GM23338 (cell line): ENCODE data around the gene SLC6A12. TPM values are rescaled to one million over a fixed set of nuclear protein-coding genes. Genes with fewer than 3 reads are reported as not detected.

Source experiments
- ATAC-seq: fragments of 200-7000 bp; cut with Tn5 transposase; 3 replicates; pipeline ENCODE4 v1.9.1; 2020
- DNase-seq: peaks from one replicate; pipeline ENCODE4 v3.0.0-alpha.2; 2015; ENCODE audit warnings: low spot score
- H2AFZ ChIP-seq: fragments of 200-600 bp; sonication (generic); 2 replicates; pipeline ENCODE4 v1.8.0; 2016; ENCODE audit warnings: antibody characterized with exemption, mild to moderate bottlenecking, moderate library complexity
- H3F3A ChIP-seq: fragments of 200-600 bp; sonication (generic); replicated peaks from 2 replicates; pipeline ENCODE4 v1.8.0; 2017; ENCODE audit warnings: antibody characterized with exemption, mixed run types, low read depth
- H3K27ac ChIP-seq: fragments of 200-600 bp; sonication (generic); 2 replicates; pipeline ENCODE4 v1.6.1; 2016; ENCODE audit warnings: low read depth
- H3K27me3 ChIP-seq: fragments of 200-600 bp; sonication (generic); 2 replicates; pipeline ENCODE4 v1.8.0; 2016; ENCODE audit warnings: mild to moderate bottlenecking, mixed run types, moderate library complexity; ENCODE audit not compliant: insufficient read depth
- H3K36me3 ChIP-seq: fragments of 200-600 bp; sonication (generic); 2 replicates; pipeline ENCODE4 v1.8.0; 2016; ENCODE audit warnings: mild to moderate bottlenecking; ENCODE audit not compliant: insufficient read depth
- H3K4me1 ChIP-seq: fragments of 200-600 bp; sonication (generic); 2 replicates; pipeline ENCODE4 v1.8.0; 2016; ENCODE audit warnings: mild to moderate bottlenecking, moderate library complexity; ENCODE audit not compliant: insufficient read depth
- H3K4me2 ChIP-seq: fragments of 200-600 bp; sonication (generic); 2 replicates; pipeline ENCODE4 v1.7.1; 2017; ENCODE audit warnings: mixed run types
- H3K4me3 ChIP-seq: fragments of 200-600 bp; sonication (generic); 2 replicates; pipeline ENCODE4 v1.6.1; 2016; ENCODE audit warnings: mixed run types
- H3K79me2 ChIP-seq: fragments of 200-600 bp; sonication (generic); replicated peaks from 2 replicates; pipeline ENCODE4 v1.8.0; 2017; ENCODE audit warnings: mild to moderate bottlenecking; ENCODE audit not compliant: insufficient read depth
- H3K9me2 ChIP-seq: fragments of 200-600 bp; sonication (generic); 2 replicates; pipeline ENCODE4 v1.8.0; 2017; ENCODE audit not compliant: insufficient read depth
- H4K20me1 ChIP-seq: fragments of 200-600 bp; sonication (generic); replicated peaks from 2 replicates; pipeline ENCODE4 v1.8.0; 2017; ENCODE audit warnings: mild to moderate bottlenecking; ENCODE audit not compliant: insufficient read depth
- H3K27ac Mint-ChIP-seq: 2 replicates; pipeline ENCODE4 v1.8.0; 2020; ENCODE audit warnings: inconsistent platforms, mild to moderate bottlenecking, moderate library complexity, mixed read lengths
- H3K27me3 Mint-ChIP-seq: 3 replicates; pipeline ENCODE4 v1.8.0; 2022; ENCODE audit warnings: low read depth, mild to moderate bottlenecking, moderate library complexity, mixed read lengths, inconsistent platforms; ENCODE audit not compliant: insufficient read depth, poor library complexity
- H3K36me3 Mint-ChIP-seq: 3 replicates; pipeline ENCODE4 v1.8.0; 2021; ENCODE audit warnings: low read depth, mild to moderate bottlenecking, inconsistent platforms, moderate library complexity, mixed read lengths
- H3K4me1 Mint-ChIP-seq: 3 replicates; pipeline ENCODE4 v1.8.0; 2020; ENCODE audit warnings: mild to moderate bottlenecking, inconsistent platforms, mixed read lengths
- H3K4me3 Mint-ChIP-seq: 3 replicates; pipeline ENCODE4 v1.8.0; 2021; ENCODE audit warnings: moderate library complexity, mild to moderate bottlenecking, inconsistent platforms, mixed read lengths
- H3K9me3 Mint-ChIP-seq: 3 replicates; pipeline ENCODE4 v1.8.0; 2020; ENCODE audit warnings: moderate library complexity, mild to moderate bottlenecking, inconsistent platforms, mixed read lengths
- CREB1 ChIP-seq: fragments of 250-450 bp; sonication (Bioruptor Pico); IDR thresholded peaks from 2 replicates; pipeline ENCODE4 v1.5.0; 2020; ENCODE audit warnings: low read depth, mild to moderate bottlenecking, moderate library complexity
- JUNB ChIP-seq: IDR thresholded peaks from one replicate; pipeline ENCODE4 v1.6.1; 2016; ENCODE audit warnings: antibody characterized with exemption; ENCODE audit not compliant: unreplicated experiment
- POLR2AphosphoS5 ChIP-seq: IDR thresholded peaks from 2 replicates; pipeline ENCODE4 v1.6.1; 2016; ENCODE audit warnings: antibody characterized with exemption, low read depth
- REST ChIP-seq: IDR thresholded peaks from one replicate; pipeline ENCODE4 v1.6.1; 2018; ENCODE audit warnings: antibody characterized with exemption; ENCODE audit not compliant: unreplicated experiment
- ZNF114 ChIP-seq: fragments of 250-450 bp; sonication (Bioruptor Pico); IDR thresholded peaks from 2 replicates; pipeline ENCODE4 v1.5.0; 2020; ENCODE audit warnings: mild to moderate bottlenecking, moderate library complexity
- polyA plus RNA-seq: library from polyadenylated mRNA; unstranded; fragments of >200 nt; fragmentation: Nextera tagmentation; extraction: Ambion mirVana; gene quantifications from 2 replicates; pipeline ENCODE4 v1.2.1, GENCODE V29; 2016
- total RNA-seq: library from RNA; depleted of rRNA; stranded (reverse); fragments of >200 nt; shearing (Covaris generic); gene quantifications from 2 replicates; pipeline ENCODE4 v1.2.3, GENCODE V29; 2014
- TF ChIP-seq, protein P1 (sequence below), 2 experiments: fragments of 200-600 bp in 1 of 2; sonication (generic) in 1 of 2; conservative IDR thresholded peaks; 2 replicates each; pipeline versions ENCODE4 v1.5.1 to v1.6.1; 2016 to 2017; ENCODE audit warnings: antibody characterized with exemption in 2 of 2, low read depth in 2 of 2, mild to moderate bottlenecking in 2 of 2, moderate library complexity in 1 of 2

SLC6A12 gene
- total and polyA plus RNA-seq, 2 experiments from 2014 or later = 0.56 TPM; not detected in 1

DNA sequence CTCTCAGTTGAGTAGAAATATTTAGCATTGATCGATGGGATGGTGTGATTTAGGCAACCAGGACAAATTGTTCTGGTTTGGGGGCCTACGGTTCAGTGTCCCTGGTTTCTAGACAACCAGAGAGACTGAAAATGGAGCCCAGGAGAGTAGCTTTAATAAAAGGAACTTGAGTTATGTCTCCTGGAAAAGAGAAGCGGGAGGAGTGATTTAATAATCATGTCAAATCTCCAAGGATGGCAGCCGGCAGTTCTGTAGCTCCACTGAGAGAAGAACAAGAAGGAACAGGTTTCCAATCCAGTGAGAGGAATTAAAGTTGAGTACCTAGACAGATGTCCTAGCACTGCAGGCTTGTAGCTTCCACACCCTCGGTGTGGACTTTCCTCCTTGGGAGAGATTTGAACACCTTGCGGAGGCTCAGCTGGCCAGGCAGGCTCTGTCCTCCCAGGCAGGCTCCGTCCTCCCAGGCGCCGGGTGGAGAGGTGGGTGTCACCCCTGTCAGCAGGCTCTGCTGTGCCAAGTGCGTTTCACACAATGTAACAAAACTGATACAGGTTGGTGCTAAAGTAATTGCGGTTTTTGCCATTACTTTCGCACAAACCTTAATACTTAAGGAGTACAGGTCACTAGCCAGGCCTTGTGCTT is 45.9 kb downstream of the SLC6A12 start (continued):
- TF ChIP-seq REST (no peak), CREB1 (CRISPR knock-in tag) (no peak), JUNB (no peak), POLR2AphosphoS5 (no peak)

DNA sequence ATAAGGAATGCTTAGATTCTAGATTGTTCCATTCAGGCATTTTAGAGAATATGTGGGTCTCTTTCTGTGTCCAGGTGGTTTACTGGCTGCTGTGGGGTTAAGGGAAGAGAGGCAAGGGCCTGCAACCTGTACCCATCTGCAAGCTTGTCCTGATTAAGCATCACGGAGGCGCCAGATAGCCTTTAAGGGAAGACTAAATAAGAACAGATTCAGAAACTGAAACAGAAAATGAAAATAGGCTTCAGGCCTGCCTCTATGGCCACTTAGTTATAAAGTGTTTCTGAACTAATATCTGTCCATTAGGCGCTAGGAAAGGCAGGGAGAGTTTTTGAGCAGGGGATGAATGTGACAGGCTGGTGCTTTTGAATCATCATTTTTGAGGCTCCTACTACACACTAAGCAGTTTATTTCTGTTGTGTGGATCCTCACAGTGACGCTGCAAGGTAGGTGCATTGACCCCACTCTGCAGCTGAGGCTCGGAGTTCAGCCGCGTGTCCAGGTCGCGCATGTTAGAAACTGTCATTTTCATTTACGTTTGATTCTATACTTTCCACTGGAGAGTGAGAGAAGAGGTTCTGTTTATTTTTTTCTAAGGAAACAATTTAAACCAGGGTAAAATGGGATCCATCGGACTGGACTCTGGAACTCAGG is 47.4 kb downstream of the SLC6A12 start:
- Histone ChIP-seq H4K20me1 (no peaks in the 10 kb centered on the region; the same call in 1 of the 2 replicates), H3F3A (no peaks in the 10 kb centered on the region), H3K27me3 (no peaks in the 10 kb centered on the region), H3K4me1 (peaks cover 14% of the 10 kb centered on the region; the same call in 1 of the 2 replicates), H3K4me2 (no peak overlapping the region), H3K36me3 (no peaks in the 10 kb centered on the region), H3K27ac (no peak overlapping the region), H3K9me2 (no peaks in the 10 kb centered on the region), H3K79me2 (no peaks in the 10 kb centered on the region), H3K4me3 (no peak overlapping the region), H2AFZ (no peak overlapping the region)
- peaks cover 53% of the 10 kb centered on the region for H3K4me1 Mint-ChIP-seq
- H3K36me3 Mint-ChIP-seq = no peaks in the 10 kb centered on the region; the same call in 2 of the 3 replicates
- no peak overlapping the region for H3K4me3 Mint-ChIP-seq
- TF ChIP-seq, protein P1, sequence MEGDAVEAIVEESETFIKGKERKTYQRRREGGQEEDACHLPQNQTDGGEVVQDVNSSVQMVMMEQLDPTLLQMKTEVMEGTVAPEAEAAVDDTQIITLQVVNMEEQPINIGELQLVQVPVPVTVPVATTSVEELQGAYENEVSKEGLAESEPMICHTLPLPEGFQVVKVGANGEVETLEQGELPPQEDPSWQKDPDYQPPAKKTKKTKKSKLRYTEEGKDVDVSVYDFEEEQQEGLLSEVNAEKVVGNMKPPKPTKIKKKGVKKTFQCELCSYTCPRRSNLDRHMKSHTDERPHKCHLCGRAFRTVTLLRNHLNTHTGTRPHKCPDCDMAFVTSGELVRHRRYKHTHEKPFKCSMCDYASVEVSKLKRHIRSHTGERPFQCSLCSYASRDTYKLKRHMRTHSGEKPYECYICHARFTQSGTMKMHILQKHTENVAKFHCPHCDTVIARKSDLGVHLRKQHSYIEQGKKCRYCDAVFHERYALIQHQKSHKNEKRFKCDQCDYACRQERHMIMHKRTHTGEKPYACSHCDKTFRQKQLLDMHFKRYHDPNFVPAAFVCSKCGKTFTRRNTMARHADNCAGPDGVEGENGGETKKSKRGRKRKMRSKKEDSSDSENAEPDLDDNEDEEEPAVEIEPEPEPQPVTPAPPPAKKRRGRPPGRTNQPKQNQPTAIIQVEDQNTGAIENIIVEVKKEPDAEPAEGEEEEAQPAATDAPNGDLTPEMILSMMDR (conservative IDR thresholded peaks at IDR 0.05; ENCODE audit: low read depth in 2 of 2) = no peak
- no peak for TF ChIP-seq ZNF114
- H3K27ac Mint-ChIP-seq = no peak overlapping the region
- ATAC-seq (no peak), DNase-seq (no peak)
- peaks cover 3% of the 10 kb centered on the region; the same call in 1 of the 3 replicates for H3K9me3 Mint-ChIP-seq
- H3K27me3 Mint-ChIP-seq = peaks cover 24% of the 10 kb centered on the region
